GM19455 (cell line): ENCODE measurements around the gene PNMA8C.
"Not testable (repeated sequence)": the region's sequence is repeated elsewhere in the genome, so short reads cannot be mapped to it uniquely, and the experiment has no call there.

Experiments used
- ATAC-seq: cut with Tn5 transposase; IDR thresholded peaks from one replicate; pipeline ENCODE4 v1.9.1; 2021; ENCODE audit not compliant: unreplicated experiment

Gene PNMA8C

GRCh38 chr19:46412650-46413261, 16.0 kb downstream of the PNMA8C start:
- ATAC-seq: no peak

DNA sequence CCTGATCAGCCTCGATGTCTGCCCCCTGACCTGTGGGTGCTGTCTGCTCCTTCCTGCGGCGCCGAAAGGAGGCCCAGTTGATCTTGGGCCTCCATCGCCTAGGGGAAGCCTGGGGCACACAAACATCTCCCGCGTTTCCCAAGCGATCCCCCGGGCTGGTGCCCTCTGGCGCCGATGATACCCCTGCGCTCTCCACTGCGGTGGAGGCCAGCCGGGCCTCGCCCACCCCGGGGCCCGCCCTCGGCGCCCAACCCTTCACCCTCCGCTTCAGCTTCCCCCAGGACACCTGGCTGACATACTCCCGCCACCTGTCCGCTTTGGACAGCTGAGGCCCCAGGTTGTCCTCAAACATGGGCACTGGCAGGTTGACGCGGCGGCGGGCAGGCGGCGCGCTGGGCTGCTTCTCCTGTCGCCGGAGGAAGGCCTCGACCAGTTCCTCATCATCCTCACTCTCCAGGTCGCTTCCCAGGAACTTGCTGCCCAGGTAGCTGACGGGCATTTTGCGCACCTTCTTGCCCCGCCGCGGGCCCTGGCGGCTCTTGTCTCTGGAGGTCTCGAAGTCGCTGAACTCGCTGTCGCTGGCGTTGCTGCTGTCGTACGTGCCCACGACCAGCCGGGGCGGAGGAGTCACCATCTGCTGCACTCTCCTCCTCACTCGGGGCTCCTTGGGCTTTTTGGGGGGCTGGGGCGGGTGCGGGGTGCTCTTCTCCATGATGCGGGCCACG, 16.6 kb downstream of the PNMA8C start:
- no peak for ATAC-seq

DNA sequence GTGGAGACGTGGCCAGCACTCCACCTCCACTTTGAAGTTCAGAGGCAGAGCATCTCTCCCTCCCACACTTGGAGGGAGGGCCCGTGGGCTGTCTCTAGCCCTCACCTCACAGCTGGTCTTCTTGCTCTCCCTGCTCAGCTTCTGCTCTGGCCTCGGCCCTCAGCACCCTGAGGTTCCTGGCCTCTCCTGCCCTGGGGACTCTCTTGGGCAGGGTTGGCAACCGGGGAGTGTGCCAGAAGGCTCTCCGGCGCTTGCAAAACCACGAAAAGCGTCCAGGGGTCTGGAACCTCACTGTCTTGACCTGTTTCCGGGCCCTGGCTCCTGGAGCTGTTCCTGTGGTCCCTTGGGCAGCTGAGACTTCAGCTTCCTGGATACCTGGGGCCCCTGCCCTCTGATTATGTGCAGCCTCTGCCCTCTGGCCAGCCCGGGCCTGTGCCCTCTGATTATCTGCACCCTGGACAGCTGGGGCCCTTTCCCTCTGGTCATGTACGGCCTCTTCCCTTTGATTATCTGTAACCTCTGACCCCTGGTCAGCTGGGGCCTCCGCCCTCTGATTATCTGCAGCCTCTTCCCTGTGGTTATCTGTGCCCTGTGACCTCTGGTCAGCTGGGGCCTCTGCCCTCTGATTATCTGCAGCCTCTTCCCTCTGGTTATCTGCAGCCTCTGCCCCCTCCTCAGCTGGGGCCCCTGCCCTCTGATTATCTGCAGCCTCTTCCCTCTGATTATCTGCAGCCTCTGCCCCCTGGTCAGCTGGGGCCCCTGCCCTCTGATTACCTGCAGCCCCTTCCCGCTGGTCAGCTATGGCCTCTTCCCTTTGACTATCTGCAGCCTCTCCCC, 17.4 kb downstream of the PNMA8C start:
- no peak for ATAC-seq

DNA sequence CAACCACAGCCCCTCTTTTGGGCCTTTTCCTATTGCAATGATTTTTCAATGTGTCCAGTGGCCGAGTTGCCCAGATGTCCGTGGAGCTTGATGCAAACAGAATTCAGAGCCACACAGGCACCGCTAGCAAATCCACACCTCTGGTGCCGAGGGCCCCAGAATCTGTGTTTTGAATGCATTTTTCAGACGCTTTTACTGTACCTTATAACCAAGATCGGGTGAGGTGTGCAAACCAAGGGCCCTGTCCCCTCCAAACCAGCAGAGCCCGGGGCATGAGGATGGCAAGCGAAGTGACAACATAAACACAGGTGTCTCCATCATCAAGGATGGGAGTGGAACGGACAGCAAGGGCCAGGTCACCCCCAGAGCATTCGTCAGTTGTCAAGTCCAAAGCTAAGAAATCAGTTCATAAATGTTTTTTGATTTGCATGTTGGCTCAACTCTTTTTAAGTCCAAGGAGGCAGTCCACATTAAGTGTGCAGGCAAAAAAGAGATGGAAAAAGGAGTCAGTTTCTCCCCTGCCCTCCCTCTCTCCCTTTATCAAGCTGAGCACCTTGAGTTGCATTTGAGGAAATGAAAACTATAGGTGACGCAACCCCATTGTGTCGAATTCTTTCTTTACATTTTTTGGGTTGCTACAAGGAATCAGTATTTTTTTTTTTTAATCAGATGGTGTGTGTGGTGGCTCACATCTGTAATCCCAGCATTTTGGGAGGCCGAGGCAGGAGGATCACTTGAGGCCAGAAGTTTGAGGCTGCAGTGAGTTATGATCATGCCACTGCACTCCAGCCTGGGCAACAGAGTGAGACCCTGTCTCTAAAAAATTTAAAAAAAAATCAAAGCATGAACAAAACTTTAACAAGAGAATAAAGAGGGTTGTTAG, 18.3 kb downstream of the PNMA8C start:
- no peak for ATAC-seq

DNA sequence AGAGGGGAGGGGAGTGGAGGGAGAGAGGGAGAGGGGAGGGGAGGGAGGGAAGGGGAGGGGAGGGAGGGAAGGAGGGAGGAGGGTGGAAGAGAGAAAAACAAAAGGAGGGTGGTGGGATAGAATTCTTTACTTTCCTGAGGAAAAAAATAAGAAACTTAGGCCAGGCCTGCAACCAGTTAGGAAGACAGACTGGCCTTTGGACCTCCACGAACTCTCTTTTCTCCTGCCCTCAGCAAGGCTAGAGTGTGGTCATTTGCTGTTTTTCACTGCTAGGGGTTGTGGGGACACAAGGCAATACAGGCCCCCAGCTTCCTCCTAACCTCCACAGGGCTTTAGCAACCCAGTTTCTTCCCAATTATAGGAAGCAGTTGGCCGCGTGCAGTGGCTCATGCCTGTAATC, 19.5 kb downstream of the PNMA8C start:
- no peak for ATAC-seq

GRCh38 chr19:46408664-46409039, 20.1 kb downstream of the PNMA8C start:
- no peak for ATAC-seq

DNA sequence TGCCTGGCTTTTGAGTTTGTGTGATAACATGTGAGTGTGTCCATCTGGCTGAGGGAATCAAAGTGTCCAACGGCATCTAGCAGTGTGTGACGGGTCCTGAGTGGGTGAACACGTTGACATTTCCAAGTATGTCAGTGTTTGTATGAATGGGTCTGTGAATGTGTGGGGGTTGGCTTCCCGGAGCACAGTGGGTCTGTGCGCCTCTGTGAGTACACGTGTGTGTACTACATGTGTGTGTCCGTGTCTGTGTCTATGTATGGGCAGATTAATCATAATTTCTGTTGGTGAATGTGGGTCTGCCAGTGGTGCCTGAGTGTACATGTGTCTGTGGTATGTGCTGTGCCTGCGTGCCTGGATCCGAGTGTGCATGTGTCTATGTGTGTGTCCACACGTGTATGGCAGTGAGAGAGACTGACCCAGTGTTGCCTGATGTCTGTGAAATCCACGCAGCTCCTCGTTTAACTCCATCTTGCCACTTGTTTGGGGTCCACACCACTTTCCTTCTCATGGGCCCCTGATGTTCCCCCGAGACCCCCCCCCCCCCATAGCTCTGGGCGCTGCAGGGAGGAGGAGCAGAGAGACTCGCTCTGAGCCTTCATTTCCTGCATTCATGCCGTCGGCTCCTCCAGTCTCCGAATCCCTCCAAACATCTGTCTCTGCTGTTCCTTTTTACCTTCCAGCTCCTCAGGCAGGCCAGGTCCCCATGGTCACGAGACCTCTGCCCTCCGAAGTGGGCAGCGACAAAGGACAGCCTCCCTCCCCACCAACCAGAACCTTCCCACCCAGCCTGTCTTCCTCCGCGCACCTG, 20.7 kb downstream of the PNMA8C start:
- no peak for ATAC-seq

DNA sequence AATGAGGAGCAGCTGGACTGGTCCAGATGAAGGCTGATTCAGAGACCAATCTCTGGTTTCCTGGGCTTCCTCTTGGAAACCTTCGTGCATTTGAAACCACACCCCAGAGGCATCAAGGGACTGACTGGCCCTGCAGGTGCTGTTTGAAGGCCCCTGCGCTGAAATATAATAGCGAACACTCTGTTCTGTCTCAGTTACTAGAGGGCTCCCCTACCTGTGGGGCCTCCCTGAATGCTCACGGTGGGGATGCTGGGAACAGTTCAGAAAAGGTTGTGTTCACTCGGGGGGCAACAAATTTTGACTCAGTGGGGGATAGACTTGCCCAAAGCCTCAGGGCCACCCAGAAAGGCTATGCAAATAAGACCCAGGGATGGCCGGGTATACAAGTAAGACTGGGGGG, 21.8 kb downstream of the PNMA8C start:
- no peak for ATAC-seq

DNA sequence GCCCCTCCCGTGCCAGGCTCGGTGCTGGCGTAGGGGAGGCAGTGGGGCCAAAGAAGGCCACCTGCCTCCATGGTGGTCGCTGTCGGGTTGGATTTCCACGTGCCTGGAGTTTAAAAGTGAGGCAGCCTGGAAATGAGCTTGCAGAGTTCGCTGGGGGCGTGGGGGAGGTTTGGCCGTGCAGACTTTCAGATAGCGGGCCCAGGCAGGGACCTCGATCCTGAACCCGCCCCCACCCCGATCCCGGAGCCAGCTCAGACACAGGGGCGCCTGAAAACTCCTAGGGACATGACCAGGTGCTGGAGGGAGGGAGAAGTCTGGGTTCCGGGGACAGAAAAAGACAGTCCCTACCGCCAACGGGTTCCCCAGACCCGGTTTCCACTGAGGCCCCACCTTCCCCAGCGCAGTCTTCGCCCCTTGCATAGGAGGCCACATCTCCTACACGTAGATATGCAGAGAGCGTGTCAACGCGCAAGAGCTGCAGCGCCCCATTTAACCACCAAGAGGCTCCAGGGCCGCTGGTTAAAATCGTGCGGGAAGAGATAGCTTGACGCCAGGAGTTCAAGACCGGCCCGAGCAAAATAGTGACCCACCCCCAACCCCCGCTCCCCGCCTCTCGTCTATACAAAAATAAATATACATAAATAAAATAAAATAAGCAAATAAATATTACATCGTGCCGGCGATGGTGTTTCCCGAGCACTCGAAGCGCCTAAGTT, 23.8 kb downstream of the PNMA8C start:
- ATAC-seq: no peak

GRCh38 chr19:46404055-46404752, 24.5 kb downstream of the PNMA8C start:
- no peak for ATAC-seq

DNA sequence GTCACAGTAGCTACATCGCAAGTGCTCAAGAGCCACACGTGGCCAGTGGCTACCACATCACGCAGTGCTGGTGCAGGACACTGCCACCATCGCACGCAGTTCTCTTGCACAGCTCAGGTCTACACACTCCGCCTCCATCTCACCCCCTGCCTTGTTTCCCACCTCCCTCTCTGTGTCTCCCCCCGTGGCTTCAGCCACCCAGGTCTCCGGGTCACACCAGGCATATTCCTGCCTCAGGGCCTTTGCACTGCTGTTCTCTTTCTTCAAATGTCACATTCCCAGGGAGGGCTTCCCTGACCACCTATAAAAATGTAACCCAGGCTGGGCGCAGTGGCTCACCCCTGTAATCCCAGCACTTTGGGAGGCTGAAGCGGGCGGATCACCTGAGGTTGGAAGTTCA, 26.0 kb downstream of the PNMA8C start:
- ATAC-seq: no peak

GRCh38 chr19:46397801-46398479, 30.8 kb downstream of the PNMA8C start:
- ATAC-seq: not testable (repeated sequence)

DNA sequence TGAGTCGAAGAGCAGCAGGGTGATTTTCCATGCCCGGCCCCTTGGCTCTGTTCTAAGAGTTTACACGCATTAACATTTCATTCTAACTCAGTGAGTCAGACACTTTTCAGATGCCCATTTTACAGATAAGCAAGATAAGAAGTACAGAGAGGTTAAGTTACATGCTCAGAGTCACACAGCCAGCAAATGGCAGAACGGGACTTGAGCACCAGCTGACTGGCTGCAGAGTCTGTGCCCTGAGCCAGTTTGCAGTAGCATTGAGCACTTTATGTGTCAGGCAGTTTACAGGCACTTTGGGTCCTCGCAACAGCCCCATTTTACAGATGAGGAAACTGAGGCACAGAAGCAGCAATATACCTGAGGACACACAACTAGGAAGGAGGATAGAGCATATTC, 34.3 kb downstream of the PNMA8C start:
- no peak for ATAC-seq

GRCh38 chr19:46393456-46394401, 35.0 kb downstream of the PNMA8C start:
- ATAC-seq: no peak

GRCh38 chr19:46392837-46393236, 35.9 kb downstream of the PNMA8C start:
- ATAC-seq: no peak

GRCh38 chr19:46392252-46392801, 36.4 kb downstream of the PNMA8C start:
- ATAC-seq: no peak
